Measurements from ENCODE around the gene CADM2.

The CADM2 gene

GRCh38 chr3:85783291-85783690, 824.5 kb downstream of the CADM2 start:
- no peak overlapping the region for H3K9ac ChIP-seq (ENCODE audit: low read length)
- H3K4me1 ChIP-seq (ENCODE audit: control insufficient read depth, insufficient read depth, low read length): peaks cover 2% of the 10 kb centered on the region
- no peak overlapping the region for H3K4me3 ChIP-seq (ENCODE audit: low read length)
- H3K27ac ChIP-seq (ENCODE audit: low read depth, low read length): no peak overlapping the region
- no peaks in the 10 kb centered on the region for H3K36me3 ChIP-seq (ENCODE audit: control insufficient read depth, insufficient read depth, low read length)
- H3K27me3 ChIP-seq (ENCODE audit: control insufficient read depth, insufficient read depth, low read length): no peaks in the 10 kb centered on the region

DNA sequence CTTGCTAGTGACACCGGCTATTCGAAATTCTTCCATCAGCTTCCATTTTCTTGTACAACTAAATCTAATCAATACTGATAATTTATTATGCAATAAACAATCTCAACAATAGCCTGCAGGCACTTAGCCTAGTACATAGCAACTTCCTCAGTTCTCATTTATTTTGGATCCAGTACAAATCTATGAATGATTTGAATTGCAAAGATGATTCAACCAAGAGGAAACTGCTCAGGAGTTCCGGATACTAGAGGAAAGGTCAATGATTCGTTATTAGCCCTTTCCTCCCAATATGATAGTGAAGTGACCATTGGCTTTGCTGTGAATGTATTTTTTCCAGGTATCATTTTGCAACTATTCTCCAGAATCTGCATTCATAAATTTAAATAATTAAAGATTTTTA, 827.0 kb downstream of the CADM2 start:
- no peaks in the 10 kb centered on the region for H3K27me3 ChIP-seq (ENCODE audit: control insufficient read depth, insufficient read depth, low read length)
- H3K27ac ChIP-seq (ENCODE audit: low read depth, low read length): no peak overlapping the region
- H3K9ac ChIP-seq (ENCODE audit: low read length): no peak overlapping the region
- H3K36me3 ChIP-seq (ENCODE audit: control insufficient read depth, insufficient read depth, low read length): no peaks in the 10 kb centered on the region
- no peak overlapping the region for H3K4me3 ChIP-seq (ENCODE audit: low read length)
- H3K4me1 ChIP-seq (ENCODE audit: control insufficient read depth, insufficient read depth, low read length): peaks cover 2% of the 10 kb centered on the region

GRCh38 chr3:85790445-85791030, 831.7 kb downstream of the CADM2 start:
- Histone ChIP-seq H3K27ac (ENCODE audit: low read depth, low read length) (no peak overlapping the region), H3K4me3 (ENCODE audit: low read length) (no peak overlapping the region), H3K4me1 (ENCODE audit: control insufficient read depth, insufficient read depth, low read length) (no peaks in the 10 kb centered on the region)

DNA sequence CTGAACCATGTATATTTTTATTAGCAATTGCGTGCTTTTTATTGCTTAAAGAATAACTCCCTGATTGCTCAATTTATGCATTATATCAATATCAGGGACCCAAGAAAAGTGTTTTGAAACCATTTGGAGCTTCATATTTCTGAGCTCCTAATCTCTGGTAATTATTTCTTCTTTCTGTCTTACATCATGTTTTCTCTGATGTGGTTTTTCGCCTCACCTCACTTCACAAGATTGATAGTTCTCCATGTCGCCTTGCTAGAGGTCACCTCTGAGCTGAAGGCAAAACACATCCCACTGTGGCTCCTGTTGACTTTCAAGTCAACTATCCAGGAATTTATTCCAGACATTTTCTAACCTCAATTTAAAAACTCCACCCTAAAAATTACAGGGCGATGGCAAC, 837.4 kb downstream of the CADM2 start:
- Histone ChIP-seq H3K4me3 (ENCODE audit: low read length) (no peak overlapping the region), H3K9ac (ENCODE audit: low read length) (no peak overlapping the region), H3K27ac (ENCODE audit: low read depth, low read length) (no peak overlapping the region), H3K27me3 (ENCODE audit: control insufficient read depth, insufficient read depth, low read length) (no peaks in the 10 kb centered on the region), H3K4me1 (ENCODE audit: control insufficient read depth, insufficient read depth, low read length) (no peaks in the 10 kb centered on the region), H3K36me3 (ENCODE audit: control insufficient read depth, insufficient read depth, low read length) (no peaks in the 10 kb centered on the region)

More at GRCh38 chr3:85790445-85791030, 831.7 kb downstream of the CADM2 start:
- Histone ChIP-seq H3K9ac (ENCODE audit: low read length) (no peak overlapping the region), H3K36me3 (ENCODE audit: control insufficient read depth, insufficient read depth, low read length) (no peaks in the 10 kb centered on the region), H3K27me3 (ENCODE audit: control insufficient read depth, insufficient read depth, low read length) (no peaks in the 10 kb centered on the region)

DNA sequence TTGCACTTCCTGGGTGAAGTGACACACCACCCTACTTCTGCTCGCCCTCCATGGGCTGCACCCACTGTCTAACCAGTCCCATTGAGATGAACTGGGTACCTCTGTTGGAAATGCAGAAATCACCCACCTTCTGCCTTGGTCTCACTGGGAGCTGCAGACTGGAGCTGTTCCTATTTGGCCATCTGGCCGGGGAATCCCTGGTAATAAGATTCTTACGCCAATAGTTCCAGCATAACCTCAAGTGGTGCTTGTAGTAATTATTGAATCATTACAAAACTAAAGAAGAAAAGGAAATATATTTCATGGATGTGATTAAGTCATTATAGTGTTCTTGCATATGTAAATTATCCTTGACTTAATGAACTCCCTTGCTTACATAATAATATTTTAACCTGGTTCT, 841.9 kb downstream of the CADM2 start:
- no peak overlapping the region for H3K27ac ChIP-seq (ENCODE audit: low read depth, low read length)
- no peak overlapping the region for H3K9ac ChIP-seq (ENCODE audit: low read length)
- H3K4me3 ChIP-seq (ENCODE audit: low read length): no peak overlapping the region
- no peaks in the 10 kb centered on the region for H3K36me3 ChIP-seq (ENCODE audit: control insufficient read depth, insufficient read depth, low read length)
- no peaks in the 10 kb centered on the region for H3K4me1 ChIP-seq (ENCODE audit: control insufficient read depth, insufficient read depth, low read length)
- no peaks in the 10 kb centered on the region for H3K27me3 ChIP-seq (ENCODE audit: control insufficient read depth, insufficient read depth, low read length)

GRCh38 chr3:85801955-85802354, 843.2 kb downstream of the CADM2 start:
- Histone ChIP-seq H3K27me3 (ENCODE audit: control insufficient read depth, insufficient read depth, low read length) (no peaks in the 10 kb centered on the region), H3K4me1 (ENCODE audit: control insufficient read depth, insufficient read depth, low read length) (no peaks in the 10 kb centered on the region)

GRCh38 chr3:85808755-85809154, 850.0 kb downstream of the CADM2 start:
- no peaks in the 10 kb centered on the region for H3K36me3 ChIP-seq (ENCODE audit: control insufficient read depth, insufficient read depth, low read length)
- no peak overlapping the region for H3K9ac ChIP-seq (ENCODE audit: low read length)
- H3K4me1 ChIP-seq (ENCODE audit: control insufficient read depth, insufficient read depth, low read length): no peaks in the 10 kb centered on the region
- no peak overlapping the region for H3K27ac ChIP-seq (ENCODE audit: low read depth, low read length)
- H3K4me3 ChIP-seq (ENCODE audit: low read length): no peak overlapping the region
- H3K27me3 ChIP-seq (ENCODE audit: control insufficient read depth, insufficient read depth, low read length): no peaks in the 10 kb centered on the region

More at GRCh38 chr3:85801955-85802354, 843.2 kb downstream of the CADM2 start:
- no peak overlapping the region for H3K9ac ChIP-seq (ENCODE audit: low read length)
- no peak overlapping the region for H3K4me3 ChIP-seq (ENCODE audit: low read length)
- H3K36me3 ChIP-seq (ENCODE audit: control insufficient read depth, insufficient read depth, low read length): no peaks in the 10 kb centered on the region
- no peak overlapping the region for H3K27ac ChIP-seq (ENCODE audit: low read depth, low read length)

- Histone ChIP-seq H3K4me3 (ENCODE audit: low read length) (no peak overlapping the region), H3K27ac (ENCODE audit: low read depth, low read length) (no peak overlapping the region), H3K9ac (ENCODE audit: low read length) (no peak overlapping the region), H3K4me1 (ENCODE audit: control insufficient read depth, insufficient read depth, low read length) (no peaks in the 10 kb centered on the region), H3K27me3 (ENCODE audit: control insufficient read depth, insufficient read depth, low read length) (no peaks in the 10 kb centered on the region), H3K36me3 (ENCODE audit: control insufficient read depth, insufficient read depth, low read length) (no peaks in the 10 kb centered on the region)
These were observed 862.5 kb downstream of the CADM2 start for GRCh38 chr3:85821130-85821756.

- no peak overlapping the region for H3K27ac ChIP-seq (ENCODE audit: low read depth, low read length)
- H3K27me3 ChIP-seq (ENCODE audit: control insufficient read depth, insufficient read depth, low read length): no peaks in the 10 kb centered on the region
- H3K9ac ChIP-seq (ENCODE audit: low read length): no peak overlapping the region
- no peaks in the 10 kb centered on the region for H3K36me3 ChIP-seq (ENCODE audit: control insufficient read depth, insufficient read depth, low read length)
- H3K4me3 ChIP-seq (ENCODE audit: low read length): no peak overlapping the region
- no peaks in the 10 kb centered on the region for H3K4me1 ChIP-seq (ENCODE audit: control insufficient read depth, insufficient read depth, low read length)
These were observed 877.2 kb downstream of the CADM2 start for GRCh38 chr3:85835857-85836440.

DNA sequence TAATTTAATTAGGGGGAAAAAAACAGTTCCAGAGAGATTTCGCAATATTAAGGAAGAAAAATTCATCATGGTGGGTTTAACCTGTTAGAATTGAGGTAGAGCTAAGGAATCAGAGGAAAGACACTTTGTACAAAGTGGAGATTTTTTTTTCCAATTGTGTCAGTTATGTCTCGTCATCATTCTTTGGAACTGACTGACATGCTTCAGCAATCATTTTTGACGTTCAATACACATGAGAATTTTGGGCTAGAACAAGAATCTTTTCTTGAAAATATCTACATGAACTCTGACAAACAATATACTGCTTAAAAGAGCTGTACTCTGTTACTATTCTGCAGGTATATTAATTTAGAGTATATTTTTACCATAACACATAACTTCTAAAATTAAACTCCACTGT, 878.6 kb downstream of the CADM2 start:
- Histone ChIP-seq H3K9ac (ENCODE audit: low read length) (no peak overlapping the region), H3K4me1 (ENCODE audit: control insufficient read depth, insufficient read depth, low read length) (no peaks in the 10 kb centered on the region), H3K27ac (ENCODE audit: low read depth, low read length) (no peak overlapping the region), H3K36me3 (ENCODE audit: control insufficient read depth, insufficient read depth, low read length) (no peaks in the 10 kb centered on the region), H3K4me3 (ENCODE audit: low read length) (no peak overlapping the region), H3K27me3 (ENCODE audit: control insufficient read depth, insufficient read depth, low read length) (no peaks in the 10 kb centered on the region)

- Histone ChIP-seq H3K4me3 (ENCODE audit: low read length) (no peak overlapping the region), H3K36me3 (ENCODE audit: control insufficient read depth, insufficient read depth, low read length) (no peaks in the 10 kb centered on the region), H3K4me1 (ENCODE audit: control insufficient read depth, insufficient read depth, low read length) (no peaks in the 10 kb centered on the region)
These were observed 880.1 kb downstream of the CADM2 start for GRCh38 chr3:85838921-85839320.

DNA sequence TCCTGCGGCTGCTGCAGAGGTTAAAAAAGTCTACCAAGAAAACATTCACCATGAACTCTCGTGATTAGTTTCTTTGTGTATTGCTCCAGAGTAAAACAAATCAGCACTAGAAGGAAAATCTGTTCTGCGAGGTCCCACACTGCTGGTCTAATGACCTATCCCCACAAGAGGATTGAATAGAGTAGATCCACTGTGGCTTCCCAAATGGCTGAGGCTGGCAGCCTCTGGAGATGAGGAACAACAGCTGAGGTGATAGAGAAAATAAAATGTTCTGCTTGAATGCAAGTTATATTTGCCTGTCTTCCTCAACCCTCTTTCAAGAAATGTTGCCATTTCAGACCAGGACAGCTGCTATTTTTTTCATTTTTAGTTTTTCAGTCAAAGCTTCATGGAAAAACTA, 883.3 kb downstream of the CADM2 start:
- Histone ChIP-seq H3K27ac (ENCODE audit: low read depth, low read length) (no peak overlapping the region), H3K36me3 (ENCODE audit: control insufficient read depth, insufficient read depth, low read length) (no peaks in the 10 kb centered on the region), H3K4me3 (ENCODE audit: low read length) (no peak overlapping the region), H3K9ac (ENCODE audit: low read length) (no peak overlapping the region), H3K27me3 (ENCODE audit: control insufficient read depth, insufficient read depth, low read length) (no peaks in the 10 kb centered on the region), H3K4me1 (ENCODE audit: control insufficient read depth, insufficient read depth, low read length) (no peaks in the 10 kb centered on the region)

More at GRCh38 chr3:85838921-85839320, 880.1 kb downstream of the CADM2 start:
- Histone ChIP-seq H3K27me3 (ENCODE audit: control insufficient read depth, insufficient read depth, low read length) (no peaks in the 10 kb centered on the region), H3K27ac (ENCODE audit: low read depth, low read length) (no peak overlapping the region), H3K9ac (ENCODE audit: low read length) (no peak overlapping the region)

DNA sequence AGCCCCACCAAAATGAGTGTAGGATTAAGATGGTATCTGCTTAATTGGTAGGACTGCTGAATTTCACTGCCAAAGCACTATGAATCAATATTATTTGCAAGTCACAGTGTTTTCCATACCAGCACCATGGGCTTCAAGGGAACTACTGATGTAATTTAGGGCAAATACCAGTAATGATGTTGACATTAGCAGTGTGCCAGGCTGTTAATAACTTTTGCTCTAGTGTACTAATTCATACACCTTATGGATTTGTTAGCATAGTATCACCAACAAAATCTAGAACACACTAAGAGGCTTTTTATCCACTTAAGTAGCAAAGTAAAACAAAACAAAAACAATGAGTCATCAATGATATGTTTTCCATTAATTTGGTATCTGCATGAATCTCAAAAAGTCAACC, 888.2 kb downstream of the CADM2 start:
- Histone ChIP-seq H3K27me3 (ENCODE audit: control insufficient read depth, insufficient read depth, low read length) (no peaks in the 10 kb centered on the region), H3K27ac (ENCODE audit: low read depth, low read length) (no peak overlapping the region), H3K36me3 (ENCODE audit: control insufficient read depth, insufficient read depth, low read length) (no peaks in the 10 kb centered on the region), H3K9ac (ENCODE audit: low read length) (no peak overlapping the region), H3K4me3 (ENCODE audit: low read length) (no peak overlapping the region), H3K4me1 (ENCODE audit: control insufficient read depth, insufficient read depth, low read length) (no peaks in the 10 kb centered on the region)
